ENCODE data around the gene CHMP3.

The CHMP3 gene

GRCh38 chr2:86455181-86455580 lies 108.1 kb downstream of the CHMP3 start:
- Histone ChIP-seq H3K4me3 (ENCODE audit: low read depth, low read length) (no peak overlapping the region), H3K36me3 (peaks cover 3% of the 10 kb centered on the region), H3K9me3 (no peaks in the 10 kb centered on the region), H3K27me3 (no peaks in the 10 kb centered on the region), H3K4me1 (no peaks in the 10 kb centered on the region)
- TF ChIP-seq, protein P1, sequence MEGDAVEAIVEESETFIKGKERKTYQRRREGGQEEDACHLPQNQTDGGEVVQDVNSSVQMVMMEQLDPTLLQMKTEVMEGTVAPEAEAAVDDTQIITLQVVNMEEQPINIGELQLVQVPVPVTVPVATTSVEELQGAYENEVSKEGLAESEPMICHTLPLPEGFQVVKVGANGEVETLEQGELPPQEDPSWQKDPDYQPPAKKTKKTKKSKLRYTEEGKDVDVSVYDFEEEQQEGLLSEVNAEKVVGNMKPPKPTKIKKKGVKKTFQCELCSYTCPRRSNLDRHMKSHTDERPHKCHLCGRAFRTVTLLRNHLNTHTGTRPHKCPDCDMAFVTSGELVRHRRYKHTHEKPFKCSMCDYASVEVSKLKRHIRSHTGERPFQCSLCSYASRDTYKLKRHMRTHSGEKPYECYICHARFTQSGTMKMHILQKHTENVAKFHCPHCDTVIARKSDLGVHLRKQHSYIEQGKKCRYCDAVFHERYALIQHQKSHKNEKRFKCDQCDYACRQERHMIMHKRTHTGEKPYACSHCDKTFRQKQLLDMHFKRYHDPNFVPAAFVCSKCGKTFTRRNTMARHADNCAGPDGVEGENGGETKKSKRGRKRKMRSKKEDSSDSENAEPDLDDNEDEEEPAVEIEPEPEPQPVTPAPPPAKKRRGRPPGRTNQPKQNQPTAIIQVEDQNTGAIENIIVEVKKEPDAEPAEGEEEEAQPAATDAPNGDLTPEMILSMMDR (IDR thresholded peaks at IDR 0.05; ENCODE audit: low read depth, low read length), result no peak
- DNase-seq, result no peak

GRCh38 chr2:86454238-86454637 lies 109.0 kb downstream of the CHMP3 start:
- Histone ChIP-seq H3K27me3 (no peaks in the 10 kb centered on the region), H3K36me3 (peaks cover 3% of the 10 kb centered on the region), H3K9me3 (no peaks in the 10 kb centered on the region), H3K4me3 (ENCODE audit: low read depth, low read length) (no peak overlapping the region), H3K4me1 (no peaks in the 10 kb centered on the region)
- TF ChIP-seq, protein P1 (IDR thresholded peaks at IDR 0.05; ENCODE audit: low read depth, low read length), result no peak
- DNase-seq, result no peak

- H3K4me1 ChIP-seq, result no peaks in the 10 kb centered on the region
- H3K27me3 ChIP-seq, result no peaks in the 10 kb centered on the region
- TF ChIP-seq, protein P1 (IDR thresholded peaks at IDR 0.05; ENCODE audit: low read depth, low read length), result no peak
- peak; percentile 8 for DNase-seq
- peaks cover 3% of the 10 kb centered on the region for H3K36me3 ChIP-seq
- no peak overlapping the region for H3K4me3 ChIP-seq (ENCODE audit: low read depth, low read length)
- H3K9me3 ChIP-seq, result no peaks in the 10 kb centered on the region
Measured at GRCh38 chr2:86453836-86454235, 109.4 kb downstream of the CHMP3 start.

All from BE2C (cell line).